T-helper 9 cell (primary cell): ENCODE data around the gene UXT.
"Not testable (repeated sequence)": the region's sequence is repeated elsewhere in the genome, so short reads cannot be mapped to it uniquely, and the experiment has no call there.

Experiments used
- DNase-seq: peaks from one replicate; pipeline ENCODE4 v3.0.0-alpha.2; 2020

UXT gene

GRCh38 chrX:47613082-47613481 is 45.9 kb downstream of the UXT start:
- DNase-seq: no peak

- no peak for DNase-seq
Measured at GRCh38 chrX:47612418-47612817, 46.6 kb downstream of the UXT start.

GRCh38 chrX:47611926-47612325 is 47.1 kb downstream of the UXT start:
- no peak for DNase-seq

GRCh38 chrX:47611489-47611888 is 47.5 kb downstream of the UXT start:
- DNase-seq: no peak

GRCh38 chrX:47610511-47610910 is 48.5 kb downstream of the UXT start:
- no peak for DNase-seq

- no peak for DNase-seq
Measured at GRCh38 chrX:47608130-47608810, 50.7 kb downstream of the UXT start.

GRCh38 chrX:47607091-47607490 is 51.9 kb downstream of the UXT start:
- DNase-seq: no peak

- no peak for DNase-seq
Measured at GRCh38 chrX:47605024-47605423, 54.0 kb downstream of the UXT start.

- DNase-seq: not testable (repeated sequence)
Measured at GRCh38 chrX:47603125-47603524, 55.9 kb downstream of the UXT start.
